HepG2 (cell line): ENCODE measurements around the gene PRKACA.

Experiments
- CTCF ChIP-seq: sonication (generic); formaldehyde crosslinking; IDR thresholded peaks from 2 replicates; pipeline ENCODE4 v1.5.0; 2020; ENCODE audit warnings: mild to moderate bottlenecking, missing genetic modification reagents, moderate library complexity
- POLR2AphosphoS5 ChIP-seq: IDR thresholded peaks from 2 replicates; pipeline ENCODE4 v1.6.1; 2012; ENCODE audit warnings: low read depth, low read length
- USF2 ChIP-seq, 2 experiments: sonication (generic) in 1 of 2; formaldehyde crosslinking in 1 of 2; IDR thresholded peaks; 2 replicates each; pipeline versions ENCODE4 v1.5.1 to v1.6.1; 2011 to 2020; ENCODE audit warnings: borderline replicate concordance in 1 of 2, low read depth in 1 of 2, low read length in 1 of 2, mild to moderate bottlenecking in 1 of 2, missing genetic modification reagents in 1 of 2, moderate library complexity in 1 of 2
- ZKSCAN8 ChIP-seq: IDR thresholded peaks from 2 replicates; pipeline ENCODE4 v1.6.1; 2016; ENCODE audit warnings: borderline replicate concordance, missing genetic modification reagents, missing compliant biosample characterization
- ZNF10 ChIP-seq: sonication (generic); formaldehyde crosslinking; IDR thresholded peaks from 2 replicates; pipeline ENCODE4 v1.4.0; 2020; ENCODE audit warnings: mild to moderate bottlenecking, low read depth, missing genetic modification reagents, borderline replicate concordance
- ZNF432 ChIP-seq: sonication (generic); formaldehyde crosslinking; IDR thresholded peaks from 2 replicates; pipeline ENCODE4 v1.5.0; 2020; ENCODE audit warnings: missing genetic modification reagents, mild to moderate bottlenecking, borderline replicate concordance
- ZNF775 ChIP-seq: sonication (generic); formaldehyde crosslinking; IDR thresholded peaks from 2 replicates; pipeline ENCODE4 v1.4.0; 2020; ENCODE audit warnings: missing genetic modification reagents, mild to moderate bottlenecking, moderate library complexity, borderline replicate concordance

- TF ChIP-seq ZNF432 (CRISPR knock-in tag) (no peak), ZNF775 (CRISPR knock-in tag) (no peak), CTCF (CRISPR knock-in tag) (no peak), ZKSCAN8 (no peak), USF2 (IDR thresholded peaks at IDR 0.05; ENCODE audit: low read depth, low read length) (no peak), USF2 (CRISPR knock-in tag; IDR thresholded peaks at IDR 0.05; ENCODE audit: borderline replicate concordance) (no peak), POLR2AphosphoS5 (no peak), ZNF10 (no peak)
These were observed 2.9 kb upstream of the PRKACA start for GRCh38 chr19:14120497-14120780.
